Skeletal muscle tissue (tissue), 4 donors: Measurements from ENCODE around the gene LMF1. TPM values are rescaled to one million over a fixed set of nuclear protein-coding genes. Genes with fewer than 3 reads are reported as not detected.
A peak's percentile ranks its signal among the peaks of the same experiment; 100 is the strongest.

Experiments used
- H3K27ac ChIP-seq: one replicate; pipeline ENCODE4 v1.7.0; 2013; ENCODE audit warnings: mild to moderate bottlenecking, low read depth, low read length, inconsistent platforms
- H3K27me3 ChIP-seq, 3 donors: one replicate each; pipeline ENCODE4 v1.7.0; 2013; ENCODE audit warnings: low read length in 3 of 3; ENCODE audit not compliant: control insufficient read depth in 3 of 3, insufficient read depth in 3 of 3
- H3K36me3 ChIP-seq, 3 donors: one replicate each; pipeline ENCODE4 v1.7.0; 2013; ENCODE audit warnings: low read length in 3 of 3; ENCODE audit not compliant: control insufficient read depth in 3 of 3, insufficient read depth in 3 of 3
- H3K4me1 ChIP-seq, 3 donors: one replicate each; pipeline ENCODE4 v1.7.0; 2013; ENCODE audit warnings: low read length in 3 of 3, mild to moderate bottlenecking in 3 of 3; ENCODE audit not compliant: control insufficient read depth in 3 of 3, insufficient read depth in 3 of 3
- H3K4me3 ChIP-seq, 3 donors: one replicate each; pipeline ENCODE4 v1.7.0; 2013; ENCODE audit warnings: low read length in 3 of 3
- H3K9ac ChIP-seq, 3 donors: one replicate each; pipeline ENCODE4 v1.7.0; 2013; ENCODE audit warnings: low read length in 3 of 3, mild to moderate bottlenecking in 3 of 3, moderate library complexity in 2 of 3, low read depth in 1 of 3
- H3K9me3 ChIP-seq, 3 donors: one replicate each; pipeline ENCODE4 v1.7.0; 2013; ENCODE audit warnings: low read length in 3 of 3; ENCODE audit not compliant: control insufficient read depth in 3 of 3
- total RNA-seq: library from RNA; depleted of rRNA; stranded (reverse); fragments of >200 nt; gene quantifications from one replicate; pipeline ENCODE4 v1.2.3, GENCODE V29; 2014
- donor health status: Osteomylitis.

LMF1 gene
- total RNA-seq, 1 donor from 2014 or later: 6.8 TPM

DNA sequence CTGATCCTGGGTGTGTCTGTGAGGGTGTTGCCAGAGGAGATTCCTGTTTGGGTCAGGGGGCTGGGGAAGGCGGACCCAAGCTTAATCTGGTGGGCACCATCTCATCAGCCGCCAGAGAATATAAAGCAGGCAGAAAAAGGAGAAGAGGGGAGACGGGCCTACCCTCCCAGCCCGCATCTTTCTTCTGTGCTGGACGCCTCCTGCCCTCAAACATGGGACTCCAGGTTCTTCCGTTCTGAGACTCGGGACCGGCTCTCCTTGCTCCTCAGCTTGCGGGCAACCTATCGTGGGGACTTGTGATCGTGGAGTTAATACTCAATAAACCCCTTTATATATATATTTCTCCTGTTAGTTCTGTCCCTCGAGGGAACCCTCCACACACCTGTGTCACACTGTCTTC is 64.5 kb downstream of the LMF1 start:
- Histone ChIP-seq H3K36me3 (peaks cover 18 to 27% (median 23%) of the 10 kb centered on the region in 3 donors), H3K27ac (no peak overlapping the region), H3K4me3 (no peak overlapping the region), H3K9me3 (no peaks in the 10 kb centered on the region), H3K4me1 (peaks cover 0 to 7% (median 7%) of the 10 kb centered on the region in 3 donors), H3K9ac (no peak overlapping the region), H3K27me3 (no peaks in the 10 kb centered on the region)

DNA sequence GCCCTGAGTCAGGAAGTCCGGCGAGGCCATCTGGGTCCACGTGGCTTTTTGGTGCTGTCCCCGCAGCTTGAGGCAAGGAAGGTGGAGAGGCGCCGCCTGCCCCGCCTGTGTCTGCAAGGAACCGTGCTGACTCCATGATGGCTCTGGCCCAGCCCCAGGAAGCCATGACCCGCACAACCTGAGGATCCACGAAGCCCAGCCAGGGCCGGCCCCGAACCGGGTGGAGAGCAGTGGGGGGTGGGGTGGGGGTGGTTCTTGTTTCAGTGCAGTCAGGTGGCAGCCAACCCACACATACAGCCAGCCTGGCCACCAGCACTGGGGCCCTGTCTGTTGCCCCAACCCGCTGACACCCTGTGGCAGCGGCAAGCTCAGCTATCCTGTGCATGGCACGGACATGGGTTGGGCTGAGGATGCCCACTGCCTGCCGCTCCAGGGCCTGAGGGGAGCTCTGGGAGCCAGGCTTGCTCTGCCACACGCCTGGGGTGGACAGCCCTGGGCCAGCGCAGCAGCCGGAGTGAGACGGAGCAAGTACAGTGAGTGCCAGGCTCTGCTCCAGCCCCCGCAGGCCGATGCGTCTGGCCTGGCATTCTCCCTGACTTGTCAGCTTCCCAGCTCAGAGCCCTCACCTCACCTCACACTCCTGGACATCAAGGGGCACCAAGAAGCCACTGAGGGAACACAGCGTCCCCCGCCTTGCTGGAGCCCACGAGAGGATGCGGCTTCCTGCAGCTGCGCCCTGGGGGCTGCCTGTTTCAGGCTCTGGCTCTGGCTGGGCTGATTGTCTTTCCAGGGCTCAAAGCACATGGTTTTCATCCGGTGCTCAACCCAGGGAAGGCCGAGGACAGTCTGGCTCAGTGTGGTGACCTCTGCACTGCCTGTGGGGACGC is 68.8 kb downstream of the LMF1 start:
- H3K36me3 ChIP-seq: peaks cover 0 to 9% (median 2%) of the 10 kb centered on the region in 3 donors
- peaks cover 0 to 7% (median 7%) of the 10 kb centered on the region in 3 donors for H3K4me1 ChIP-seq
- no peaks in the 10 kb centered on the region for H3K9me3 ChIP-seq
- no peak overlapping the region for H3K4me3 ChIP-seq
- no peaks in the 10 kb centered on the region for H3K27me3 ChIP-seq
- H3K27ac ChIP-seq: no peak overlapping the region
- peak overlapping the region in 1 of 3 donors; percentile 33 for H3K9ac ChIP-seq

DNA sequence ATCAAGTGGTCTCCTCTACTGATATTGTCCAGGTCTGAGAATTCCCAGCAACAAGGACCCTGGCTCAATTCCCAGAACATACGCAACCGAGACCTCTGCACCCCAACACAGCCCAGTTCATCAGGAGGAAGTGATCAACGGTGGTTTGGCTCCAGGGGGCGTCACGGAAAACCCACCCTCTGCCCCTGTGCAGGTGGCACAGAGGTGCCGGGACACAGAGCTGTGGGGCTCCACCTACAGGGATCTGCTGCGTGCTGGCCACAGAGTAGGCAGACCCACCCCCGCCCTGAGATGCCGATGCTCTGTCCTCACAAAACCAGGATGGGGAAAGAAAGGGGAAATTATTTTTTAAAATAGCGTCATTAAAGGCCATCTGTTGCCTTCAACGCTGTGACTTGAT is 69.6 kb downstream of the LMF1 start:
- Histone ChIP-seq H3K27ac (no peak overlapping the region), H3K4me1 (peaks cover 0 to 7% (median 7%) of the 10 kb centered on the region in 3 donors), H3K4me3 (no peak overlapping the region), H3K9ac (no peak overlapping the region), H3K27me3 (no peaks in the 10 kb centered on the region), H3K9me3 (no peaks in the 10 kb centered on the region), H3K36me3 (peaks cover 0 to 3% (median 0%) of the 10 kb centered on the region in 3 donors)

DNA sequence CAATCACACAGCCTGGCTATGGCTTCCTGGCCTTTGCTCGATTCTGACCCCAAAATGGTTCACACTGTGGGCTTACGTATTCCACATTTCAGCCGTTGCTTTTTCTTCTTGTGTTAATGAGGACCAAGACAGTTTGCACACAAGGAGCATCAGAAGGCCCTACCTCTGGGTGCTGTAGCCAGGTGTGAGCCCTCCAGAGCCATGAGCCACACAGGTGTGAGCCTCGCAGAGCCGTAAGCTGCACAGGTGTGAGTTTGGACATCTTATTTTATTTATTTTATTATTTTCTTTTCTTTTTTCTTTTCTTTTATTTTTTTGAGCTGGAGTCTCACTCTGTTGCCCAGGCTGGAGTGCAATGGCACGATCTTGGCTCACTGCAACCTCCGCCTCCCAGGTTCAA is 70.6 kb downstream of the LMF1 start:
- Histone ChIP-seq H3K4me1 (peaks cover 0 to 7% (median 7%) of the 10 kb centered on the region in 3 donors), H3K36me3 (no peaks in the 10 kb centered on the region), H3K27ac (no peak overlapping the region), H3K4me3 (no peak overlapping the region), H3K9me3 (no peaks in the 10 kb centered on the region), H3K27me3 (no peaks in the 10 kb centered on the region), H3K9ac (no peak overlapping the region)

DNA sequence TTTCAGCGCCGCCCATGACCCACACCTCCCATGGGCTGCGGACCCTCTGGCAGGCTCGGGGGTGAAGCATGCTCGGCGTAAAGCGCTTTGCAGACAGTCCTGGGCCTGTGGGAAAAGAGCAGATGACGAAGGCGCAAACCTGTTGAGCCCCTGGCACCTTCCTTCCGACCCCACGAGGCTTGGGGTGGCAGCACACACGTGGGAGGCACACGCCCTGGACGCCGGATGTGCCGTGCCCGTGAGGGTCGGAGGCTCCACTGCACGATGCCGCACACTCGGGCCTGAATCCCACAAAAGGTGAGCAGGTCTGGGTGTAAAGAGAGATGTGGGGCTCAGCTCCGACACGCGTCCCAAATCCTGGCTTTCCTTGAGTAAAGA is 71.1 kb downstream of the LMF1 start:
- no peaks in the 10 kb centered on the region for H3K9me3 ChIP-seq
- H3K4me3 ChIP-seq: no peak overlapping the region
- H3K4me1 ChIP-seq: peaks cover 0 to 7% (median 7%) of the 10 kb centered on the region in 3 donors
- no peak overlapping the region for H3K9ac ChIP-seq
- H3K36me3 ChIP-seq: no peaks in the 10 kb centered on the region
- no peaks in the 10 kb centered on the region for H3K27me3 ChIP-seq
- no peak overlapping the region for H3K27ac ChIP-seq

DNA sequence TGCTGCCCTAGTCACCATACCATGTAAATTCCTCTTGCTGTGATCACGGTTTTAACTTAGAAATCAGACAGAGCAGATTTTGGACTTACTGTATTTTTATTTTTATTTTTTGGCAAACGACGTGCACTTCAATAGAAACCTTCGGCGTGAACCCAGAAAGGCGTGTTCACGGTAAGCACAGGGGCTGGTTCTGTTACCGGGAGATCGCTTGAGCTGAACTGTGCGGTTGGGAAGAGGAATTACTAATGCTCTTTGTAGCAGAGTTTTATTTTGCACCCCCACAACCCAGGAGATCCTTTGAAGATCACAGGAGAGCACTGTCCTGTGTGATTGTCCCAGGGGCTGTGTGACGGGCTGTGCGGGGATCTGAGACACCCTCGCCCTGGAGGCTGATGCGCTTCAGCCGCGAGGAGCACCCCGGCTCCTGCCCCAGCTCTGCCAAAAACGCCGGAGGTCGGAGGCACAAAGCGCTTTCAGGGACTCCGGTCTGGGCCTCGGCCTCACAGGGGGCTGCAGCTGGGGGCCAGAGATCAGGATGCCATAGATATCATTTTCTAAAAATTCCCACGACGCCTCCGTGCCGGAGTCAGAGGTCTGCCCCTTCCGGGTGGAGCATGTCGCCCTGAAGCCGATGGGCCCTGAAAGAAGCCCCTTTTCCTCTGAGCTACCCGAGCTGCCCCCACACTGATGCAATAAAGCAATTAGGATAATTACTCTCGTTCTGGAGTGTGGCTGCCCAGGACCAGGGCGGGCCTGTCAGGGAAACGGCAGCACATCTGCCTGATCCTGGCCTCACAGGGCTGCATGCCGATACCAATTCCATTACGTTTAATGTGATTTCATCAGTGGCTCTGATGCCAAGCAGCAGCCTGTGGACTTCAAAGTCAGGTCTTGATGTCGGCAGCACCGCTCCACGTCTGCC is 71.8 kb downstream of the LMF1 start:
- H3K27me3 ChIP-seq: no peaks in the 10 kb centered on the region
- no peak overlapping the region for H3K4me3 ChIP-seq
- H3K27ac ChIP-seq: no peak overlapping the region
- no peaks in the 10 kb centered on the region for H3K9me3 ChIP-seq
- no peaks in the 10 kb centered on the region for H3K36me3 ChIP-seq
- peaks cover 0 to 7% (median 7%) of the 10 kb centered on the region in 3 donors for H3K4me1 ChIP-seq
- H3K9ac ChIP-seq: no peak overlapping the region

DNA sequence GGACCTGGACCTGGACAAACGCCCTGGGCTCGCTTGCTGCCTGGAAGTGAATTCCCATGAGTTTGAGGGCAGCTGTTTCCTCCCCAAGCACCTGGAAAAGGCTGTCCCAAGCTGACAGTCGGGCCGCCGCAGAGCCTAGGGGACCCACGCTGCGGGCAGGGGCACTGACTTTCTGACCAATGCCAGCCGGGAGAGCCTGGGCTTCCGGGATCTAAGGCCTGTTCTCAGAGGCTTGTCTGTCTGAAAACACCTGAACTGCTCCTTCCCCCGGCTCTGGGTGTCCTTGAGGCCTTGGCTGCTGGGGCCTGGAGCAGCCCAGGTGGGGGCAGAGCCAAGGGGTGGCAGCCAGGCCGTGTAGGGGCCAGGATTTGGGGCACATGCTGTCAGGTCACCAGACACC is 72.6 kb downstream of the LMF1 start:
- Histone ChIP-seq H3K4me3 (no peak overlapping the region), H3K36me3 (no peaks in the 10 kb centered on the region), H3K9me3 (no peaks in the 10 kb centered on the region), H3K27me3 (no peaks in the 10 kb centered on the region), H3K27ac (no peak overlapping the region), H3K9ac (no peak overlapping the region), H3K4me1 (peaks cover 0 to 7% (median 7%) of the 10 kb centered on the region in 3 donors)

DNA sequence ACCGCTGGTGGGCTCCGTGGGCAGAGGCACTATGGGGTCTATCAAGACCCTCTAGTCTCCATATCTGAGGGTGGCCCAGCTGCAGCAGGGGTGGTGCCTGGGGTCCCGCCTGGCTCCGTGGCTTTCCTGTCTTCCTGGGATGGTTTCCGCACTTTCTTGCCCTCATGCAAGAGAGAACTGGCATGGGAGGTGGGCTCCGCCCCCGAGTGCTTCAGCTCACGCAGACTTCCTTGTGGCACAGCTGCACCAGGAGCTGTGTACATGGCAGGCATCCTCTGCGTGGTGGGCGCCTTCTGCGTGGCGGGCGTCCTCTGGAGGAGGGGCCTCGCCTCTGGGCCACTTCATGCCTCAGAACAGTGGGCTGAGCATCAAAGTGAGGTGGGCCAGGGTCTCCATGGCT is 73.1 kb downstream of the LMF1 start:
- Histone ChIP-seq H3K4me1 (peaks cover 0 to 7% (median 7%) of the 10 kb centered on the region in 3 donors), H3K9me3 (no peaks in the 10 kb centered on the region), H3K27ac (no peak overlapping the region), H3K9ac (no peak overlapping the region), H3K4me3 (no peak overlapping the region), H3K27me3 (no peaks in the 10 kb centered on the region), H3K36me3 (no peaks in the 10 kb centered on the region)

DNA sequence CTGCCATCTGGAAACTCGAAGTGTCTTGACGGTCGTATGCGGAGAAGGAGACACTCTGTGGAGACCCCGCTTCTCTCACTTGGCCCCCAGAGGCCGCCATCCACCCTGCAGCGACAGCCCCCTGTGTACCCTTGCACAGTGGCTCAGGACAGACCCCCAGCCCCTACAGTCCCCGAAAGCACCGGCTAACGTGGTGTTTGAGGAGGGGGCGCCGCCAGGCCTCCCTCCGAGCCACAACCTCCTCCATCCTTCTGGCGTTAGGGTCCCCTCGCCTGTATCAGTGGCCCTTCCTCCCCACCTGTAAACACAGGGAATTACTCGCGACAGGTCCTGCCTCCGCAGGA is 73.6 kb downstream of the LMF1 start:
- Histone ChIP-seq H3K4me3 (no peak overlapping the region), H3K36me3 (peaks cover 0 to under 1% (median 0%) of the 10 kb centered on the region in 3 donors)

More for the DNA sequence above, 73.6 kb downstream of the LMF1 start:
- no peaks in the 10 kb centered on the region for H3K9me3 ChIP-seq
- no peak overlapping the region for H3K27ac ChIP-seq
- H3K9ac ChIP-seq: no peak overlapping the region
- H3K27me3 ChIP-seq: no peaks in the 10 kb centered on the region
- H3K4me1 ChIP-seq: peaks cover 0 to 5% (median 4%) of the 10 kb centered on the region in 3 donors
